MM.1S (cell line): ENCODE data around the gene LRCH1.

Source experiments
- DNase-seq: peaks from one replicate; pipeline ENCODE4 v3.0.0-alpha.2; 2015
- H2AFZ ChIP-seq: fragments of 300-600 bp; sonication (generic); 2 replicates; pipeline ENCODE4 v1.6.0; 2016; ENCODE audit warnings: antibody characterized with exemption, low read length
- H3F3A ChIP-seq: fragments of 300-600 bp; sonication (generic); 2 replicates; pipeline ENCODE4 v1.6.1; 2016; ENCODE audit warnings: mild to moderate bottlenecking, antibody characterized with exemption, low read length, moderate library complexity, mixed read lengths; ENCODE audit not compliant: insufficient read depth
- H3K27ac ChIP-seq: fragments of 300-600 bp; sonication (generic); 2 replicates; pipeline ENCODE4 v1.5.1; 2016; ENCODE audit warnings: mild to moderate bottlenecking, low read length
- H3K27me3 ChIP-seq: fragments of 300-600 bp; sonication (generic); replicated peaks from 2 replicates; pipeline ENCODE4 v1.6.0; 2016; ENCODE audit warnings: low read length; ENCODE audit not compliant: insufficient read depth
- H3K36me3 ChIP-seq: fragments of 300-600 bp; sonication (generic); replicated peaks from 2 replicates; pipeline ENCODE4 v1.6.1; 2016; ENCODE audit warnings: mild to moderate bottlenecking, low read length, mixed read lengths; ENCODE audit not compliant: insufficient read depth
- H3K4me1 ChIP-seq: fragments of 300-600 bp; sonication (generic); 2 replicates; pipeline ENCODE4 v1.6.1; 2016; ENCODE audit warnings: low read length, mixed read lengths
- H3K4me2 ChIP-seq: fragments of 300-600 bp; sonication (generic); 2 replicates; pipeline ENCODE4 v1.6.0; 2016; ENCODE audit warnings: low read depth, low read length
- H3K4me3 ChIP-seq: fragments of 300-600 bp; sonication (generic); 2 replicates; pipeline ENCODE4 v1.5.1; 2016; ENCODE audit warnings: low read length, mixed read lengths
- H3K79me2 ChIP-seq: fragments of 300-600 bp; sonication (generic); 2 replicates; pipeline ENCODE4 v1.6.1; 2016; ENCODE audit warnings: mixed run types, low read length, mixed read lengths
- H3K9ac ChIP-seq: fragments of 300-600 bp; sonication (generic); 2 replicates; pipeline ENCODE4 v1.6.1; 2016; ENCODE audit warnings: low read length, mixed read lengths
- H3K9me2 ChIP-seq: fragments of 300-600 bp; sonication (generic); replicated peaks from 2 replicates; pipeline ENCODE4 v1.6.1; 2016; ENCODE audit warnings: mild to moderate bottlenecking, low read length, mixed read lengths; ENCODE audit not compliant: insufficient read depth
- H3K9me3 ChIP-seq: fragments of 300-600 bp; sonication (generic); replicated peaks from 2 replicates; pipeline ENCODE4 v1.6.1; 2016; ENCODE audit warnings: mild to moderate bottlenecking, low read length, mixed read lengths; ENCODE audit not compliant: insufficient read depth
- H4K20me1 ChIP-seq: fragments of 300-600 bp; sonication (generic); 2 replicates; pipeline ENCODE4 v1.6.1; 2016; ENCODE audit warnings: mild to moderate bottlenecking, low read length, moderate library complexity, mixed read lengths; ENCODE audit not compliant: insufficient read depth
- CTCF ChIP-seq: fragments of 300-600 bp; sonication (generic); IDR thresholded peaks from 2 replicates; pipeline ENCODE4 v1.5.1; 2016; ENCODE audit warnings: antibody characterized with exemption, low read length, mixed read lengths
- EZH2 ChIP-seq: fragments of 300-600 bp; sonication (generic); optimal IDR thresholded peaks from 2 replicates; pipeline ENCODE3; 2017; ENCODE audit warnings: low read depth, mild to moderate bottlenecking, antibody characterized with exemption, low read length, mixed read lengths
- EZH2phosphoT487 ChIP-seq: fragments of 300-600 bp; sonication (generic); IDR thresholded peaks from 2 replicates; pipeline ENCODE4 v1.6.1; 2018; ENCODE audit warnings: antibody characterized with exemption, low read length

LRCH1 gene

GRCh38 chr13:46526100-46526735 lies 26.8 kb upstream of the LRCH1 start:
- Histone ChIP-seq H3K9me3 (no peaks in the 10 kb centered on the region), H3F3A (no peaks in the 10 kb centered on the region), H3K9ac (no peak overlapping the region), H3K4me2 (no peak overlapping the region), H3K4me1 (no peaks in the 10 kb centered on the region), H2AFZ (no peak overlapping the region), H4K20me1 (no peaks in the 10 kb centered on the region), H3K27me3 (no peaks in the 10 kb centered on the region), H3K9me2 (no peaks in the 10 kb centered on the region), H3K79me2 (no peaks in the 10 kb centered on the region), H3K4me3 (no peak overlapping the region), H3K27ac (no peak overlapping the region), H3K36me3 (no peaks in the 10 kb centered on the region)
- DNase-seq, result no peak
- TF ChIP-seq EZH2phosphoT487 (no peak), CTCF (no peak), EZH2 (no peak)

GRCh38 chr13:46526740-46527139 lies 26.2 kb upstream of the LRCH1 start:
- no peak overlapping the region for H2AFZ ChIP-seq
- no peak overlapping the region for H3K27ac ChIP-seq
- H3K79me2 ChIP-seq, result no peaks in the 10 kb centered on the region
- no peaks in the 10 kb centered on the region for H3K9me3 ChIP-seq
- H3K36me3 ChIP-seq, result no peaks in the 10 kb centered on the region
- H3F3A ChIP-seq, result no peaks in the 10 kb centered on the region
- no peaks in the 10 kb centered on the region for H3K4me1 ChIP-seq
- no peak overlapping the region for H3K4me2 ChIP-seq
- no peak overlapping the region for H3K4me3 ChIP-seq
- no peak overlapping the region for H3K9ac ChIP-seq
- H3K27me3 ChIP-seq, result no peaks in the 10 kb centered on the region
- no peaks in the 10 kb centered on the region for H3K9me2 ChIP-seq
- H4K20me1 ChIP-seq, result no peaks in the 10 kb centered on the region
- TF ChIP-seq EZH2, result no peak
- no peak for TF ChIP-seq EZH2phosphoT487
- no peak for TF ChIP-seq CTCF
- no peak for DNase-seq

GRCh38 chr13:46527237-46527636 lies 25.7 kb upstream of the LRCH1 start:
- Histone ChIP-seq H3K9ac (no peak overlapping the region), H3K9me3 (no peaks in the 10 kb centered on the region), H3K4me2 (no peak overlapping the region), H2AFZ (no peak overlapping the region), H3K36me3 (no peaks in the 10 kb centered on the region), H3K9me2 (no peaks in the 10 kb centered on the region), H3K27ac (no peak overlapping the region), H4K20me1 (no peaks in the 10 kb centered on the region), H3K4me3 (no peak overlapping the region), H3K27me3 (no peaks in the 10 kb centered on the region), H3K79me2 (no peaks in the 10 kb centered on the region), H3F3A (no peaks in the 10 kb centered on the region), H3K4me1 (no peaks in the 10 kb centered on the region)
- no peak for DNase-seq
- TF ChIP-seq CTCF (no peak), EZH2 (no peak)
